Effector memory CD4-positive, alpha-beta T cell (primary cell): ENCODE data around the gene CPA1.

Source experiments
- DNase-seq, 3 donors: peaks; one replicate each; pipeline ENCODE4 v3.0.0-alpha.2; 2020
- H3K27ac ChIP-seq: 2 replicates; pipeline ENCODE4 v1.7.0; 2013; ENCODE audit warnings: mild to moderate bottlenecking, low read length, moderate library complexity; ENCODE audit not compliant: insufficient read depth, poor library complexity, severe bottlenecking
- H3K27me3 ChIP-seq: replicated peaks from 2 replicates; pipeline ENCODE4 v1.7.0; 2013; ENCODE audit warnings: mild to moderate bottlenecking, low read length; ENCODE audit not compliant: insufficient read depth, control insufficient read depth, poor library complexity, severe bottlenecking
- H3K36me3 ChIP-seq: 2 replicates; pipeline ENCODE4 v1.7.0; 2013; ENCODE audit warnings: mild to moderate bottlenecking, low read length, moderate library complexity; ENCODE audit not compliant: control insufficient read depth, insufficient read depth
- H3K4me1 ChIP-seq: 2 replicates; pipeline ENCODE4 v1.7.0; 2013; ENCODE audit warnings: low read length, mild to moderate bottlenecking; ENCODE audit not compliant: control insufficient read depth, insufficient read depth, poor library complexity, severe bottlenecking
- H3K4me3 ChIP-seq: 2 replicates; pipeline ENCODE4 v1.7.0; 2013; ENCODE audit warnings: low read length, low read depth, mild to moderate bottlenecking; ENCODE audit not compliant: insufficient read depth, poor library complexity, severe bottlenecking
- H3K9me3 ChIP-seq: 2 replicates; pipeline ENCODE4 v1.7.0; 2013; ENCODE audit warnings: mild to moderate bottlenecking, low read length, moderate library complexity; ENCODE audit not compliant: control insufficient read depth

CPA1 gene

GRCh38 chr7:130365088-130365487, 15.2 kb upstream of the CPA1 start:
- no peaks in the 10 kb centered on the region for H3K9me3 ChIP-seq
- H3K27ac ChIP-seq = no peak overlapping the region
- H3K27me3 ChIP-seq = no peaks in the 10 kb centered on the region
- H3K36me3 ChIP-seq = no peaks in the 10 kb centered on the region
- DNase-seq = no peak
- no peak overlapping the region for H3K4me3 ChIP-seq
- no peaks in the 10 kb centered on the region for H3K4me1 ChIP-seq

GRCh38 chr7:130365511-130366441, 14.5 kb upstream of the CPA1 start:
- no peaks in the 10 kb centered on the region for H3K27me3 ChIP-seq
- no peak for DNase-seq
- no peaks in the 10 kb centered on the region for H3K9me3 ChIP-seq
- H3K4me1 ChIP-seq = no peaks in the 10 kb centered on the region
- no peak overlapping the region for H3K27ac ChIP-seq
- H3K36me3 ChIP-seq = no peaks in the 10 kb centered on the region
- H3K4me3 ChIP-seq = no peak overlapping the region

- no peaks in the 10 kb centered on the region for H3K36me3 ChIP-seq
- no peak overlapping the region for H3K27ac ChIP-seq
- no peaks in the 10 kb centered on the region for H3K27me3 ChIP-seq
- DNase-seq = no peak
- no peak overlapping the region for H3K4me3 ChIP-seq
- H3K9me3 ChIP-seq = no peaks in the 10 kb centered on the region
- H3K4me1 ChIP-seq = no peaks in the 10 kb centered on the region
These were observed 13.7 kb upstream of the CPA1 start for GRCh38 chr7:130366564-130366963.

DNA sequence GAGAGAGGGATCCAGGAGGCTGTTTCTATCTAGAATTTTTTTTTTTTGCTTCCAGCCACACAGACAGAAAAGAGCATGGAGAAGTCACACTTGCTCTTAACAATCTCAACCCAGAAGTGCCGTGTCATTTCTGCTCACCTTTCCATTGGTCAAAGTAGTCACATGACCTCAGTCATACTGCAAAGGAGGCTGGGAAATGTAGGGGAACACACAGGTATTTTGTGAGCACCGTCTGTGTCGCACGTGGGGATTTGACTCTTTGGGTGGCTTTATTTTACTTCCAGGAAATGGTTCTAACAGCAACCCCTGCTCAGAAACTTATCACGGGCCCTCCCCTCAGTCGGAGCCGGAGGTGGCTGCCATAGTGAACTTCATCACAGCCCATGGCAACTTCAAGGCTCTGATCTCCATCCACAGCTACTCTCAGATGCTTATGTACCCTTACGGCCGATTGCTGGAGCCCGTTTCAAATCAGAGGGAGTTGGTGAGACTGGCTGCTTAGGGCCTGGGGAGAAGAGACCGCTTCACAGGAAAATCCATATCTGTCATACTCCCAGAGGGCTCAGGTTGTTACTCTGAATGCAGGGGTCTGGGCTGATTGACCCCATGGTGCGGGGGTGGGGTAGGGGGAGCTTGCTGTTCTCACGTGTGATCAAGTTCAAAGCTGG, 13.1 kb upstream of the CPA1 start:
- no peak for DNase-seq
- Histone ChIP-seq H3K4me1 (no peaks in the 10 kb centered on the region), H3K36me3 (no peaks in the 10 kb centered on the region), H3K4me3 (no peak overlapping the region), H3K27me3 (no peaks in the 10 kb centered on the region), H3K9me3 (no peaks in the 10 kb centered on the region), H3K27ac (no peak overlapping the region)

- no peak for DNase-seq
- H3K27me3 ChIP-seq = no peaks in the 10 kb centered on the region
- H3K4me1 ChIP-seq = no peaks in the 10 kb centered on the region
- H3K27ac ChIP-seq = no peak overlapping the region
- no peaks in the 10 kb centered on the region for H3K9me3 ChIP-seq
- H3K4me3 ChIP-seq = no peak overlapping the region
- H3K36me3 ChIP-seq = no peaks in the 10 kb centered on the region
These were observed 12.2 kb upstream of the CPA1 start for GRCh38 chr7:130367836-130368746.

DNA sequence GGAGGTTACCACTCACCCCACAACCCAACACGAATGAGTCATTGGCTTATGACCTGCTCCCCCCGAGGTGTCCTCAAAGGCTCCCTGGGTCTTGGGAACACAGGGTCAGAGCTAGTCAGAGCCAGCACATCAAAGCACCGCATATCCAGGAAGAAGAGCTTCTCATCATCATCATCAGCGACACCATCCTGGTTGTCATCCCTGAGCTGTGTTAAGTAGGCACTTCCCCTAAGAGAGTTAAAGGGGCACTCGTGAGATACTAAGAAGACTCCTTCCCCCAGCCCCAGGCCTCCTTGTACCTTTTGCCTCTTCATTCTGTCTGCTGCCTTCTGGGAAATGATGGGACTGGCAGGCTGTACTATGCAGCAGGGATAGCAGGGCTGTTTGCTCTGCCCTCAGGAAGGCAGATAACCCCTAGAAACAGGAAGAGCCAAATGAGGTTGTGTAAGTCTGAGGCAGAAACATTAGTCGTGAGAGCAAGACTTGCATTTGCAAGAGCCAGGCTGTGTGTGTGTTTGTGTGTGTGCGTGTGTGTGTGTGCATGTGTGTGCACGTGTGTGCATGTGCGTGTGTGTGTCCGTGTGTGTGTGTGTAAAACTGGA, 11.1 kb upstream of the CPA1 start:
- H3K27me3 ChIP-seq = no peaks in the 10 kb centered on the region
- H3K9me3 ChIP-seq = no peaks in the 10 kb centered on the region
- DNase-seq = no peak
- no peak overlapping the region for H3K27ac ChIP-seq
- H3K36me3 ChIP-seq = no peaks in the 10 kb centered on the region
- no peak overlapping the region for H3K4me3 ChIP-seq
- no peaks in the 10 kb centered on the region for H3K4me1 ChIP-seq

DNA sequence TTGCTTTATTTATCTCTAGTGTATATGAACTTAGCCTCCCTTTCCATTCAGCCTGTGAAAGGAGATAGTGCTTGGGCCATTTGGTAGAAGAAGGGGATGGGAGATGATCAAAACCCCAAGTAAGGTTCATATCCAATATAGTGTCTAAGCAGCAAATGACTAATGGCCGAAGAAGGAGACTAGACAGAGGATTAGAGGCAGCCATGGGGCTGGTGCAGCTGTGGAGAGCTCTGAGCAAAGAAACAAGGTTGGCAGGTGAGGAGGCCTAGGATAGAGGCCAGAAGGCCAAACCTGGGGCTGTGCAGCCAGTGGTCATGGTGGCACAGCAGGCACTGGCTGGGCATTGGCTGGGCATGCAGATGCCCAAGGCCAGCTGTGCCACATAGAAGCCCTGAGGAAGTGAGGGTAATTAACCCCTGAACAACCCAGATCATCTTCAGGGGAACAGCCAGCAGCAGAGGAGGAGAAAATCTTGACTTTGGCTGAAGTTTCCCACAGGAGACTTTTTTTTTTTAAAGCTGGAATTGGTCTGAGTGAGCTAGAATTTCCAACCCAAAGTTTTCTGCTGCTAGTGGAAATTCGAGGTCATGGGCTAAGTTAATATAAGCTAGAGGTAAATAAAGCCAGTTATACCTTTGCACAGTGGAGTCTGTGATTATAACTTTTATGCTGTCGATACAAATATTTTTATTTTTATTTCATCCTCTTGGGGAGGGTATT, 10.3 kb upstream of the CPA1 start:
- Histone ChIP-seq H3K36me3 (no peaks in the 10 kb centered on the region), H3K27ac (no peak overlapping the region), H3K9me3 (no peaks in the 10 kb centered on the region), H3K27me3 (no peaks in the 10 kb centered on the region), H3K4me1 (no peaks in the 10 kb centered on the region), H3K4me3 (no peak overlapping the region)
- DNase-seq = no peak

- Histone ChIP-seq H3K36me3 (no peaks in the 10 kb centered on the region), H3K27me3 (no peaks in the 10 kb centered on the region), H3K9me3 (no peaks in the 10 kb centered on the region), H3K4me1 (no peaks in the 10 kb centered on the region), H3K4me3 (no peak overlapping the region), H3K27ac (no peak overlapping the region)
- no peak for DNase-seq
These were observed 9.2 kb upstream of the CPA1 start for GRCh38 chr7:130371046-130371445.
